Measurements from ENCODE around the gene TLDC2. TPM values are rescaled to one million over a fixed set of nuclear protein-coding genes. Genes with fewer than 3 reads are reported as not detected.
A peak's percentile ranks its signal among the peaks of the same experiment; 100 is the strongest.
"Not testable (repeated sequence)": the region's sequence is repeated elsewhere in the genome, so short reads cannot be mapped to it uniquely, and the experiment has no call there.

Gene TLDC2
- total RNA-seq, 2 experiments from 2014 or later = not detected

DNA sequence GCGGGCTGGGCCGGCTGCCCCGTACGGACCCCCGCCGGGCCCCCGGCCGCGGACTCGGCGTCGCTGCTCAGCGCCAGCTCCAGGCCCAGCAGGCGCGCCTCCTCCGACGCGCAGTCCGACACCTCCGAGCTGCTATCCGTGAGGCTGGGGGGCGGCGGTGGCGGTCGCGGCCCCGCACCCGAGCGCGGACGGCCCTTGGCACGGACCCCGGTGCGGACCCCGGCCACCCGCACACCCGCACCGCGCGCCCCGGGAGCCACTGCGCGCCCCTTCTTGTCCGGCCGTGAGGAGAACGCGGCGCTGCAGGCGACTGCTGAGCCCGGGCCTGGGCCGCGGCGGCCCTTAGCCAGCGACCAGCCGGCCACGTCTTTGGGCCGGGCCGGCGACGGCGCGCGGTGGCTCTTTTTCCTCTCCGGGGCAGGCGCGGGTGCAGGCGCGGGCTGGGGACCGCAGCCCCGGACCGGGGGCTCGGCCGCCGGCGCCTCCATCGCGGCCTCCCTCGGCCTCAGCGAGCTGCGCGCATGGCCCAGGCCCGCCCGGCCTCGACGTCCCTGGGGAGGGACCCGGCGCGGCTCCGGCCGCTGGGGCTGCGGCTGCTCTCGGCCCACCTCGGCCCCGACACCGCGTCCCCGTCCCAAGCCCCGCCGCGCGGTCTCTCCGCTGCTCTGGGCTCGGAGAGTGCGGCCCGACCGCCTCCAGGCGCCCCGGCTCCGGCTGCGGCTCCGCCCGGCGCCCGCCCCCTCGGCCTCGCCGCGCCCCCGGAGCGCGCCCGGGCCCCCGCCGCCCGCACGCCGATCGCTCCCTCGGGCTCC is 12.9 kb upstream of the TLDC2 start:
- H3K9me3 Mint-ChIP-seq = no peaks in the 10 kb centered on the region
- H3K36me3 Mint-ChIP-seq (ENCODE audit: low read depth) = no peaks in the 10 kb centered on the region
- H3K27me3 Mint-ChIP-seq = peaks cover 46% of the 10 kb centered on the region
- no peak overlapping the region for H3K27ac Mint-ChIP-seq
- POLR2A ChIA-PET = interaction anchor here (1.0 to 1.7 kb wide), 4 partner anchors 11 to 269 kb away, joined by 3 to 5 read pairs (median 4); no protein-coding TSS in a partner anchor
- no peak for DNase-seq
- no peak overlapping the region for H3K4me3 Mint-ChIP-seq
- CTCF ChIA-PET = interaction anchor here (0.6 to 2.0 kb wide), 11 partner anchors 8 to 1195 kb away, joined by 3 to 14 read pairs (median 5); no protein-coding TSS in a partner anchor
- peaks cover 15% of the 10 kb centered on the region for H3K4me1 Mint-ChIP-seq

DNA sequence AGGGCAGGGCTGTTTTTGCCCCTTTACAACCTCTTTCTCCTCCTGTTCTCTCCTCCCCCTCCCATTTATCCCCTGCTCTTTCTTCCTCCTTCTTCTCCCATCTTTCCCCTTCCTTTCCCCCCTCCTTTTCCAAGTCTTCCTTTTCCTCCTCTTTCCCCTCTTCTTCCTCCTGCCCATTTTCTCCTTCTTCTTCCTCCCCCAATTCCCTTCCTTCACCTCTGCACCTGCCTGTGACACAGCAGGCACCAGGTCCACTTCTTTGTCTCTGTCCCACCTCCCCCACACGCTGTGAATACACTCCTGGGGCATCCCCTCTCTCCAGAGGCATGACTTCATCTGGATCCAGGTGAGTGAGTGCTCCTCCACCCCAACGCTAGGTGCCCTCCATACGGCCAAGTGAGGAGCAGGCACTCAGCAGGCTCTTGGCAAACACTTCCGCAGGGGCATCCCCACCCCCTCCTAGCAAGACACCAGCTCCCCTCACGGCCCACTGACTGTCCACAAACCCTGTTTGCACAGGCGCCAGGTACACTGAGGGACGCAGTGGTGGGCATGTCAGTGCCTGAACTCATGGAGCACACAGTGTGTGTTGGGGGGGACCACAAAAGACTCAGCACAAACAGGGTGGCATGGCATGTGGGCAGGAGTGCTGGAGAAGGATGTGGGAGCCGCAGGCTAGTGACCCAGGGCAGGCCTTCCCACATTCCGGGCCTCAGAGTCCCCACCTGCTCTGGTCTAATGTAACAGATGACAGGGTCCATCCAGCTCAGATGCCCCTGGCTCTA is 10.7 kb upstream of the TLDC2 start:
- Mint-ChIP-seq H3K4me1 (peaks cover 15% of the 10 kb centered on the region), H3K9me3 (no peaks in the 10 kb centered on the region), H3K27ac (no peak overlapping the region), H3K36me3 (ENCODE audit: low read depth) (no peaks in the 10 kb centered on the region), H3K4me3 (peak overlapping the region; percentile 53), H3K27me3 (peaks cover 40% of the 10 kb centered on the region)
- CTCF ChIA-PET = interaction anchor here (1.1 to 2.0 kb wide), 3 partner anchors 29 to 235 kb away, joined by 4 to 14 read pairs (median 5); no protein-coding TSS in a partner anchor
- DNase-seq = no peak
- POLR2A ChIA-PET = no interaction called here

DNA sequence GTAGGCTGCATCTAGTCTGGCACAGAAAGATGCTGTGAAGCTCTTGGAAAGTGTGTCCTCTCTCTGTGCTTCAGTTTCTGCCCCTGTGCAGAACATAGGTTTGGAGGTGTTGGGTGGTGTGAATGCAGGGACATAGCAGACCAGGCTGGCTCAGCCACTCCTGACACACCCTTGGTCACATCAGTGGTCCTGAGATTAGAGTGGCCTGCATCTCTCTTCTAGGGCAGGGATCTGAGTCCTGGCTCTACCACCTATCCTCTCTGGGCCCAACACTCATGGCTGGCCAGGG is 10.1 kb upstream of the TLDC2 start:
- ChIA-PET CTCF (no interaction called here), POLR2A (no interaction called here)
- Mint-ChIP-seq H3K27me3 (peaks cover 37% of the 10 kb centered on the region), H3K27ac (no peak overlapping the region), H3K4me3 (no peak overlapping the region), H3K36me3 (ENCODE audit: low read depth) (no peaks in the 10 kb centered on the region), H3K9me3 (no peaks in the 10 kb centered on the region), H3K4me1 (peaks cover 15% of the 10 kb centered on the region)
- DNase-seq = no peak

DNA sequence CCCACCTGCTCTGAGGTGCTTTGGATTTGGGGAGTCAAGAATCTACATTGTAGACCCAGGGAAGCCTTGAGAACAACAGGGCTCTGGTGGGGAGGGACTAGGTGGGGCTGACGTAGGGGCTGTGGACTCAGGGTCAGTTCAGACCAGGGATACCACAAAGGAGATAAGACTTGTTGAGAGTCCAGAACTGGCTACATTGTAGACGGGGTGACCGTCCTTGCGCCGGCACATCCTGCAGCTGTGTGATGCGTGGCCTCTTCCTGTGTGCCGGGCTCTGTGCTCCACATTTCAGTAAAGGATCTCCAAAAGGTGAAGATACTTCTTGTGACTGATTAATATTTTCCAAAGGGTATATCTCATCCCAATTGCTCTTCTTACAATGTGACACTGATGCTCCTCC is 9.8 kb upstream of the TLDC2 start:
- Mint-ChIP-seq H3K27me3 (peaks cover 36% of the 10 kb centered on the region), H3K36me3 (ENCODE audit: low read depth) (no peaks in the 10 kb centered on the region), H3K27ac (no peak overlapping the region), H3K9me3 (no peaks in the 10 kb centered on the region), H3K4me1 (peaks cover 15% of the 10 kb centered on the region), H3K4me3 (no peak overlapping the region)
- ChIA-PET POLR2A (no interaction called here), CTCF (no interaction called here)
- DNase-seq = no peak

DNA sequence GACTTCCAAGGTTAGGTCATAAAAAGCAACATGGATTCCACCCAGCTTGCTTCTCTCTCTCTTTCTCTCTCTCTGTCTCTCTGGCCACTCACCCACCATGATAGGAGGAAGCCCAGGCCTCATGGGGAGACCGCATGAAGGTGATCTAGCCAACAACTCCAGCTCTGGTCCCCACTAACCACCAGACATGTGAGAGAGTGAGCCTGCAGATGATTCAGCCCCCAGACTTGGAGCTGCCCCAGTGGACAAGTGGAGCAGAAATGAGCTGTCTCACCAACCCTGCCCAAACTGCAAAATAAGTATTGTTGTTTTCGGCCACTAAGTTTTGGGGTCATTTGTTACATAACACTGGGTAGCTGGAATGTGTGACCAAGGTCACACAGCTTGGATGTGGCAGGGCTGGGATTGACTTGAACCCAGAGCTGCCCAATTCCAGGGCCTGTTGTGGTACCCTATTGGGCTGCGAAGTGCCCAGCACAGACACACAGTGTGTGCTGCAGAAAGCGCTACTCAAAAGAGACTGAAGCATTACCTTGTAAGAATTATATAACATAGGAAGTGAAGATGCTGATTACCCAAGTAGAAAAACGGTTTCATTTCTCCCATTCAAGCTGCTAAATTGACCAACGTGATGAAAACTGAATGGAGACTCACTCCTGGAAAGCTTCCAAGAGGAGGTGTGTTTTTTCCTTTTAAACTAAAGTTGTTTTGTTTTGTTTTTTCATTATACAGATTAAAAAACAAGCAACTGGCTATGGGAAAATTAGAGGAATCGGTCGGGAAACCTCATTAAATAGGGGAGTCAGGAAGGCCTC is 9.1 kb upstream of the TLDC2 start:
- POLR2A ChIA-PET = no interaction called here
- H3K4me3 Mint-ChIP-seq = no peak overlapping the region
- no peak for DNase-seq
- CTCF ChIA-PET = interaction anchor here (0.8 kb wide), 1 partner anchor 20 kb away, joined by 3 read pairs; no protein-coding TSS in a partner anchor
- peaks cover 29% of the 10 kb centered on the region for H3K27me3 Mint-ChIP-seq
- no peaks in the 10 kb centered on the region for H3K36me3 Mint-ChIP-seq (ENCODE audit: low read depth)
- H3K4me1 Mint-ChIP-seq = peaks cover 15% of the 10 kb centered on the region
- H3K9me3 Mint-ChIP-seq = no peaks in the 10 kb centered on the region
- H3K27ac Mint-ChIP-seq = no peak overlapping the region

DNA sequence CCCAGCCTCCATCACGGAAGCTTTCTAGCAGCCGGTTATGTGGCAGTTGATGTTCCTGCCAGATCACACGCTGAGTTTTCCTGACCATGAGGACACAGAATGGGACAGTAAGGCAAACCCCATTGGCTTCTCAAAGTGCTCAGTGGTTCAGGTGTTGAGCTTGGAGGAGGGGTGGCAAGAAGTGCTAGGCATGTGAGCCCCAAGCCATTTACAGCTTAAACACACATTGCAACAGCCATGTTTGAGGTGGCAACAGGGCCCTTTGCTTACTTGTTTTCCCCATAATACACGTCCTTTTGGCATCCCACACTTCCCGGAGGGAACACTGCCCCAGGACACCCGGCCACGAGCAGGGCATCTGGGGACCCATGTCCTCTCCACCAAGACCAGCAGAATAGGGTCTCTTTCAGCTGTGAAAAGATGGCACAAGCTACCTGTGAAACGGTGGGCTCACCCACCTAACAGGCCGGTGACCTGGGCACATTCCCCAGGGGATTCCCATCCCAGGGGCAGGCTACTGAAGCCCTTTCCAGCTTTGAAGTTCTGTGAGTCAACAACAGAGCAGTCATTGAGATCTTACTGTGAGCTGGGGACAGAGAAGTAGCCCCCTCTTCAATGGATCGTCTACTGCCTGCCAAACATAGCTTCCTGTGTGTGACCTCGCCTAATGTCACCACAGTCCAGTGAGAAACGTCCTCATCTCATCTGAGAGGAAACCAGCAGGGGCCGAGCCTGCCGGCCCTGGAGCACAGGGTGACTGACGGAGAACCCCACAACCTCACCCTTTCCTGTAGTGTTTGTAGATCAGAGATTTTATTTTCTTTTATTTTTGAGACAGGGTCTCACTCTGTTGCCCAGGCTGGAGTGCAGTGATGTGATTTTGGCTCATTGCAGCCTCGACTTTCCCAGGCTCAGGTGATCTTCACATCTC is 4.0 kb upstream of the TLDC2 start:
- CTCF ChIA-PET = interaction anchor here (0.6 to 1.6 kb wide), 3 partner anchors 10 to 63 kb away, joined by 3 to 4 read pairs (median 3); no protein-coding TSS in a partner anchor
- H3K36me3 Mint-ChIP-seq (ENCODE audit: low read depth) = no peaks in the 10 kb centered on the region
- POLR2A ChIA-PET = no interaction called here

DNA sequence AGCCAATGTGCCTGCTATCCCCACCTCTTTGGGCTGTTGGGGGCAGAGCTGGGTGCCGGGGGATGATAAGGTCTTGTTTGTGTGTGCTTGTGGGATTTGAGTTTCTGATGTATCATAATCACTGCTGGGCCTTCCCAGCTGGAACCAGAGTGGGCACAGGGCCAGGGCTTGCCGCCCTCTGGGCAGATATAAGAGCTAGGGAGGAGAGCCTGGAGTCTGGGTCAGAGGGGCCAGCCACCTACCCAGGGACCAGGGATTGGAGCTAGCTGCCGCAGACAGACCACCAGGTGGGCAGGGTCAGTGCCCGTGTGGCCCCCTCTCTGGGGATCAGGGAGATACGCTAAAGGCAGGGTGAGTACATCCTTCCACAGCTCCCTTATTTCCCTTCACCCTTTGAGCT is 3.1 kb upstream of the TLDC2 start:
- H3K4me1 Mint-ChIP-seq = peaks cover 3% of the 10 kb centered on the region
- H3K36me3 Mint-ChIP-seq (ENCODE audit: low read depth) = no peaks in the 10 kb centered on the region
- POLR2A ChIA-PET = interaction anchor here (1.5 kb wide), 1 partner anchor 9 kb away, joined by 7 read pairs; no protein-coding TSS in a partner anchor
- no peaks in the 10 kb centered on the region for H3K27me3 Mint-ChIP-seq
- DNase-seq = no peak
- H3K9me3 Mint-ChIP-seq = no peaks in the 10 kb centered on the region
- CTCF ChIA-PET = interaction anchor here (0.9 kb wide), 1 partner anchor 9 kb away, joined by 3 read pairs; no protein-coding TSS in a partner anchor
- H3K4me3 Mint-ChIP-seq = no peak overlapping the region
- no peak overlapping the region for H3K27ac Mint-ChIP-seq

More for the DNA sequence above, 4.0 kb upstream of the TLDC2 start:
- no peak for DNase-seq
- H3K4me3 Mint-ChIP-seq = no peak overlapping the region
- no peaks in the 10 kb centered on the region for H3K27me3 Mint-ChIP-seq
- H3K9me3 Mint-ChIP-seq = no peaks in the 10 kb centered on the region
- no peak overlapping the region for H3K27ac Mint-ChIP-seq
- peaks cover 3% of the 10 kb centered on the region for H3K4me1 Mint-ChIP-seq

DNA sequence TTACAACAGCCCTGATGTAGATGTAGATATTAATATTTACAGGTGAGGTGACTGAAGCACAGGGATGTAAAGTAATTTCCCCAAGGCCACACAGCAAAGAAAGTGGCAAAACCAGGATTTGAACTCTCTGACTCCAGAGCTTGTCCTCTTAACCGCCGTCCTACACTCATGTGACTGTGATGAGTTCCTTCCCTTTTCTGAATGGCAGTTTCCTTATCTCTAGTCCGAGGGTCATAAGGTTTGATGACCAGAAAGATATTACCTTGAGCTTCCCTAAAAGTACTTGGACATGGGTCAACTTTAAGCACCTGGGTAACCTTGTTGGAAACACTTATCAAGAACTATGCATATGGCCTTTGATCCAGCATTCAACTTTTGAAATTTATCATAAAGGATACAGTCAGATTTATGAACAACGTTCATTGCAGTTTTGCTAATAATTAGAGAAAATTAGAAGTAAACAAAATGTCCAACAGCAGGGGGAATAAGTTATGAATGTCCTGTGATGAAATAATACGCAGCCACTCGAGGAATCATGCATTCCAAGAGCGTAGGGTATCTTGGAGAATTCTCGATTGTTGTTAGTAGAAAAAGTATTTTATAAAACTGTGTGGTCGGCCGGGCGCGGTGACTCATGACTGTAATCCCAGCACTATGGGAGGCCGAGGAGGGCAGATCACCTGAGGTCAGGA is 2.3 kb upstream of the TLDC2 start:
- Mint-ChIP-seq H3K4me3 (no peak overlapping the region), H3K4me1 (peaks cover 3% of the 10 kb centered on the region)

DNA sequence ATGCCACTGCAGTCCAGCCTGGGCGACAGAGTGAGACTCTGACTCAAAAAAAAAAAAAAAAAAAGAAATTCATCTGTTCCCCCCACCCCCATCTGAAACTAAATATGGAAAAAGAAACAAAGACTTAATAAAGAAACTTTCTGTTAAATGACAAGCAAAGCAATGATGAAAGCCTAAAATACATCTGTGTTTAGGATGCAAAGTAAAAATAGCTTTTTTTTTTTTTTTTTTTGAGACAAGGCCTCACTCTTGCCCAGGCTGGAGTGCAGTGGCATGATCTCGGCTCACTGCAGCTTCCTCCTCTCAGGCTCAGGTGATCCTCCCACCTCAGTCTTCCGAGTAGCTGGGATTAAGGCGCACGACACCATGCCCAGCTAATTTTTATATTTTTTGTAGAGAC is 845 bp upstream of the TLDC2 start:
- H3K4me3 Mint-ChIP-seq; H3K9me3 Mint-ChIP-seq; POLR2A ChIA-PET; H3K27ac Mint-ChIP-seq; H3K36me3 Mint-ChIP-seq (ENCODE audit: low read depth); DNase-seq; H3K4me1 Mint-ChIP-seq; H3K27me3 Mint-ChIP-seq: not testable (repeated sequence)
- CTCF ChIA-PET = interaction anchor here (0.6 to 0.9 kb wide), 3 partner anchors 33 to 149 kb away, joined by 3 to 5 read pairs (median 5); no protein-coding TSS in a partner anchor

More for the DNA sequence above, 2.3 kb upstream of the TLDC2 start:
- Mint-ChIP-seq H3K27ac (no peak overlapping the region), H3K36me3 (ENCODE audit: low read depth) (no peaks in the 10 kb centered on the region), H3K27me3 (no peaks in the 10 kb centered on the region), H3K9me3 (no peaks in the 10 kb centered on the region)
- ChIA-PET POLR2A (interaction anchor here (1.5 kb wide), 1 partner anchor 10 kb away, joined by 7 read pairs; no protein-coding TSS in a partner anchor), CTCF (interaction anchor here (0.9 kb wide), 1 partner anchor 13 kb away, joined by 3 read pairs; no protein-coding TSS in a partner anchor)
- DNase-seq = no peak

DNA sequence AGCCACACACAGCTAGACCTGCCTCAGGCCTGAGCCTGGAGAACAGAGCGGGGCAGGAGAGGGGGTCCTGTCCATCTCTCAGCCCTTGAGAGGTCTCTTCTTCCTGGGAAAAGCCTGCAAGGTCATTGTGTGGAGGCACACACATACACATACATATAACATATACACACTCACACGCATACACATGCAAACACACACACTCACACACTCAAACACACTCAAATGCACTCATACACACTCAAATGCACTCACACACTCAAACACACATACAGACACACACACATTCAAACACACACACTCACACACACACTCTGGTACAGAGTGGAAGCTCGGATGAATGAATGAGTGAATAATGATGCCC is 515 bp downstream of the TLDC2 start:
- H3K27ac Mint-ChIP-seq = no peak overlapping the region
- H3K4me1 Mint-ChIP-seq = peaks cover 3% of the 10 kb centered on the region
- H3K4me3 Mint-ChIP-seq = no peak overlapping the region
- no peaks in the 10 kb centered on the region for H3K36me3 Mint-ChIP-seq (ENCODE audit: low read depth)
- DNase-seq = no peak
- POLR2A ChIA-PET = no interaction called here
- no peaks in the 10 kb centered on the region for H3K9me3 Mint-ChIP-seq
- CTCF ChIA-PET = interaction anchor here (0.5 kb wide), 1 partner anchor 550 kb away, joined by 3 read pairs; no protein-coding TSS in a partner anchor
- H3K27me3 Mint-ChIP-seq = no peaks in the 10 kb centered on the region

DNA sequence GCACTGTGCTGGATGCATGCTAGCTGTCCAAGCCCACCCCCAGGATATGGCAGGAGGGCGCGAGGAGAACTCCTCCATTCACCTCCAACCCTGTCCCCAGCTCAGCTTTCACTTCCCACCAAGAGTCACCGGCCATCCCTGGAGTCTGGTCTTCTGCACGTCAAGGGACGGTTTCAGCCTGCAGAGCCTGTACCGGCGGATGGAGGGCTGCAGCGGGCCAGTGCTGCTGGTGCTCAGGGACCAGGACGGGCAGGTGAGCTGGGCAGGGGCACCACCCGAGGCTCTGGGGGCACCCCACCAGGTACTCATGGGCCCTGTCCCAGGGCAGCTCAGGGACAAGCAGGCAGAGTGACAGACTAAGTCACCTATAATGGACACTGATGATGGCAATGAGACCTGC is 3.0 kb downstream of the TLDC2 start:
- no peak overlapping the region for H3K4me3 Mint-ChIP-seq
- H3K4me1 Mint-ChIP-seq = peaks cover 6% of the 10 kb centered on the region
- H3K9me3 Mint-ChIP-seq = no peaks in the 10 kb centered on the region
- no peak overlapping the region for H3K27ac Mint-ChIP-seq
- H3K27me3 Mint-ChIP-seq = no peaks in the 10 kb centered on the region
- no peaks in the 10 kb centered on the region for H3K36me3 Mint-ChIP-seq (ENCODE audit: low read depth)
- ChIA-PET CTCF (no interaction called here), POLR2A (no interaction called here)
- DNase-seq = no peak
